Measurements from ENCODE around the gene FBXW11.

DNA sequence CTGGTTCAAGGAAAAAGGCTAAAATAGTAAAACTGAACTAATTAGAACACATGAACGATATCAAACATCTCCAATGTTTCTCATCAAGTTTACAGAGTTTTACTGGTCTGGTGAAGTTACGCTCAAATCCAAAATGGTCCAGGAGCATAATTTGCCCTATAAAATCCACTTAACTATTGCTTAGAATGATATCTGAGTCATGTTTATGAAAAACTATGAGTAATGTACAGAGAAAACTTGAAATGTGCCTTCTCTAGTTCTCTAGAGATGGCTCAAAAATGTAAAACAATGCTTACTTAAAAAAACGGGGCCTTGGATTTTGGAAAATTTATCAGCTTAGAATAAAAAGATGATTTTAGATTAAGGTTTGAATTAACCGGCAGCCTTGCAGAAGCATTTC, 108.1 kb downstream of the FBXW11 start:
- no peak for TF ChIP-seq POLR2AphosphoS5 (IDR thresholded peaks at IDR 0.05)
- no peak for TF ChIP-seq CTCF (IDR thresholded peaks at IDR 0.05 in 8 of 11, conservative IDR thresholded peaks at IDR 0.05 in 3 of 11)

Data from spleen (tissue), 7 donors.